ENCODE data around the gene BANF1.

BANF1 gene

GRCh38 chr11:66001942-66002647 lies at the start of gene BANF1, which contains the start of gene EIF1AD:
Gene BANF1 (plus strand): TSS chr11:66002503. CDS start chr11:66003251, 748 bp downstream.
Gene EIF1AD (minus strand): TSS chr11:66002157. CDS start chr11:66000389, 1,768 bp downstream.
- FAIRE-seq: peak; percentile 26

- no peak for FAIRE-seq
Observed at GRCh38 chr11:65953471-65953870, 48.8 kb upstream of the BANF1 start.

- no peak for FAIRE-seq
Observed at GRCh38 chr11:65954771-65955170, 47.5 kb upstream of the BANF1 start.

GRCh38 chr11:65958291-65958690 lies 44.0 kb upstream of the BANF1 start:
- no peak for FAIRE-seq

GRCh38 chr11:65958774-65959420 lies 43.4 kb upstream of the BANF1 start:
- no peak for FAIRE-seq

GRCh38 chr11:65960824-65961266 lies 41.5 kb upstream of the BANF1 start:
- FAIRE-seq: no peak

- peak; percentile 83 for FAIRE-seq
Observed at GRCh38 chr11:65961267-65962140, 40.8 kb upstream of the BANF1 start, which contains the start of gene SART1. Gene SART1 (plus strand): TSS chr11:65961734. CDS start chr11:65961781, 47 bp downstream.

- FAIRE-seq: no peak
Observed at GRCh38 chr11:65962141-65962564, 40.1 kb upstream of the BANF1 start.

GRCh38 chr11:65964906-65965305 lies 37.4 kb upstream of the BANF1 start:
- no peak for FAIRE-seq

GRCh38 chr11:65965986-65966762 lies 36.1 kb upstream of the BANF1 start:
- no peak for FAIRE-seq

GRCh38 chr11:65967329-65967934 lies 34.9 kb upstream of the BANF1 start:
- FAIRE-seq: no peak

GRCh38 chr11:65968600-65969482 lies 33.5 kb upstream of the BANF1 start:
- no peak for FAIRE-seq

- FAIRE-seq: no peak
Observed at GRCh38 chr11:65972116-65972515, 30.2 kb upstream of the BANF1 start.

- FAIRE-seq: no peak
Observed at GRCh38 chr11:65973439-65974110, 28.7 kb upstream of the BANF1 start.

GRCh38 chr11:65975771-65976170 lies 26.5 kb upstream of the BANF1 start:
- no peak for FAIRE-seq

GRCh38 chr11:65976216-65977176 lies 25.8 kb upstream of the BANF1 start:
- FAIRE-seq: no peak

- FAIRE-seq: no peak
Observed at GRCh38 chr11:65977621-65978390, 24.5 kb upstream of the BANF1 start.

Measured in TTC549 (cell line).